ENCODE results near the gene AHNAK.

DNA sequence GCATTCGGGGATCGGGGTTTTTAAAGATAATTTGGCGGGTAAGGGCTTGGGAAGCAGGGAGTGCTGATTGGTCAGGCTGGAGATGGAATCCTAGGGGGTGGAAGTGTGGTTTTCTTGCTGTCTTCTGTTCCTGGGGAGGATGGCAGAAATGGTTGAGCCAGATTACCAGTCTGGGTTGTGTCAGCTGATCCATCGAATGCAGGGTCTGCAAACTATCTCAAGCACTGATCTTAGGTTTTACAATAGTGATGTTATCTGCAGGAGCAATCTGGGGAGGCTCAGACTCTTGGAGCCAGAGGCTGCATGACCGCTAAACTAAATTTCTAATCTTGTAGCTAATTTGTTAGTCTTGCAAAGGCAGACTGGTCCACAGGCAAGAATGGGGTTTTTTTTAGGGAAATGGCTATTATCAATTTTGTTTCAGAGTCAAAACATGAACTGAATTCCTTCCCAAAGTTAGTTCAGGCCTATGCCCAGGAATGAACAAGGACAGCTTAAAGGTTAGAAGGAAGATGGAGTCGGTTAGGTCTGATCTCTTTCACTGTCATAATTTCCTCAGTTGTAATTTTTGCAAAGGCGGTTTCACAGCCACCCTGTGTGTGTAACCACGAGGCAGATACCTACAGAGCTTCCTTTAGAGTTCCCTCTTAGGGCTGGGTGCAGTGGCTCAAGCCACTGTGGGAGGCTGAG, 117.6 kb downstream of the AHNAK start:
- TF ChIP-seq EZH2 (IDR thresholded peaks at IDR 0.05; ENCODE audit: low read length, missing control alignments): no peak
- TF ChIP-seq, protein P1, sequence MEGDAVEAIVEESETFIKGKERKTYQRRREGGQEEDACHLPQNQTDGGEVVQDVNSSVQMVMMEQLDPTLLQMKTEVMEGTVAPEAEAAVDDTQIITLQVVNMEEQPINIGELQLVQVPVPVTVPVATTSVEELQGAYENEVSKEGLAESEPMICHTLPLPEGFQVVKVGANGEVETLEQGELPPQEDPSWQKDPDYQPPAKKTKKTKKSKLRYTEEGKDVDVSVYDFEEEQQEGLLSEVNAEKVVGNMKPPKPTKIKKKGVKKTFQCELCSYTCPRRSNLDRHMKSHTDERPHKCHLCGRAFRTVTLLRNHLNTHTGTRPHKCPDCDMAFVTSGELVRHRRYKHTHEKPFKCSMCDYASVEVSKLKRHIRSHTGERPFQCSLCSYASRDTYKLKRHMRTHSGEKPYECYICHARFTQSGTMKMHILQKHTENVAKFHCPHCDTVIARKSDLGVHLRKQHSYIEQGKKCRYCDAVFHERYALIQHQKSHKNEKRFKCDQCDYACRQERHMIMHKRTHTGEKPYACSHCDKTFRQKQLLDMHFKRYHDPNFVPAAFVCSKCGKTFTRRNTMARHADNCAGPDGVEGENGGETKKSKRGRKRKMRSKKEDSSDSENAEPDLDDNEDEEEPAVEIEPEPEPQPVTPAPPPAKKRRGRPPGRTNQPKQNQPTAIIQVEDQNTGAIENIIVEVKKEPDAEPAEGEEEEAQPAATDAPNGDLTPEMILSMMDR (conservative IDR thresholded peaks at IDR 0.05 in 1 of 2, IDR thresholded peaks at IDR 0.05 in 1 of 2; ENCODE audit: low read depth in 1 of 2, low read length in 2 of 2): no peak

Data from fibroblast of lung (primary cell).